Kidney epithelial cell (primary cell): ENCODE results near the gene UNC93A. TPM values are rescaled to one million over a fixed set of nuclear protein-coding genes. Genes with fewer than 3 reads are reported as not detected.
"Not testable (repeated sequence)": the region's sequence is repeated elsewhere in the genome, so short reads cannot be mapped to it uniquely, and the experiment has no call there.

Experiments
- DNase-seq: peaks from one replicate; pipeline ENCODE4 v3.0.0-alpha.2; 2010; ENCODE audit warnings: low read depth
- H3K27me3 ChIP-seq: 2 replicates; pipeline ENCODE4 v1.6.0; 2011; ENCODE audit warnings: low read length; ENCODE audit not compliant: control insufficient read depth, insufficient read depth
- H3K36me3 ChIP-seq: 2 replicates; pipeline ENCODE4 v1.5.1; 2011; ENCODE audit warnings: low read length; ENCODE audit not compliant: control insufficient read depth, insufficient read depth
- H3K4me3 ChIP-seq: 2 replicates; pipeline ENCODE4 v1.5.1; 2011; ENCODE audit warnings: low read depth, mild to moderate bottlenecking, control low read depth, low read length
- total RNA-seq: library from RNA; depleted of rRNA; stranded (reverse); fragments of >200 nt; gene quantifications from 2 replicates; pipeline ENCODE4 v1.2.3, GENCODE V29; 2015
- TF ChIP-seq, protein P1 (sequence below): IDR thresholded peaks from 2 replicates; pipeline ENCODE4 v1.5.1; 2011; ENCODE audit warnings: mild to moderate bottlenecking, moderate library complexity, low read length, control low read depth, inconsistent platforms; ENCODE audit not compliant: insufficient read depth, poor library complexity, severe bottlenecking

Gene UNC93A
- total RNA-seq, 1 donor from 2014 or later = not detected

- peaks cover 4% of the 10 kb centered on the region for H3K27me3 ChIP-seq
- TF ChIP-seq, protein P1, sequence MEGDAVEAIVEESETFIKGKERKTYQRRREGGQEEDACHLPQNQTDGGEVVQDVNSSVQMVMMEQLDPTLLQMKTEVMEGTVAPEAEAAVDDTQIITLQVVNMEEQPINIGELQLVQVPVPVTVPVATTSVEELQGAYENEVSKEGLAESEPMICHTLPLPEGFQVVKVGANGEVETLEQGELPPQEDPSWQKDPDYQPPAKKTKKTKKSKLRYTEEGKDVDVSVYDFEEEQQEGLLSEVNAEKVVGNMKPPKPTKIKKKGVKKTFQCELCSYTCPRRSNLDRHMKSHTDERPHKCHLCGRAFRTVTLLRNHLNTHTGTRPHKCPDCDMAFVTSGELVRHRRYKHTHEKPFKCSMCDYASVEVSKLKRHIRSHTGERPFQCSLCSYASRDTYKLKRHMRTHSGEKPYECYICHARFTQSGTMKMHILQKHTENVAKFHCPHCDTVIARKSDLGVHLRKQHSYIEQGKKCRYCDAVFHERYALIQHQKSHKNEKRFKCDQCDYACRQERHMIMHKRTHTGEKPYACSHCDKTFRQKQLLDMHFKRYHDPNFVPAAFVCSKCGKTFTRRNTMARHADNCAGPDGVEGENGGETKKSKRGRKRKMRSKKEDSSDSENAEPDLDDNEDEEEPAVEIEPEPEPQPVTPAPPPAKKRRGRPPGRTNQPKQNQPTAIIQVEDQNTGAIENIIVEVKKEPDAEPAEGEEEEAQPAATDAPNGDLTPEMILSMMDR = no peak
- no peak for DNase-seq
- no peaks in the 10 kb centered on the region for H3K36me3 ChIP-seq
- H3K4me3 ChIP-seq = no peak overlapping the region
These were observed 43.1 kb upstream of the UNC93A start for GRCh38 chr6:167247814-167248595.

- H3K27me3 ChIP-seq, H3K36me3 ChIP-seq, DNase-seq, H3K4me3 ChIP-seq: not testable (repeated sequence)
These were observed 42.1 kb upstream of the UNC93A start for GRCh38 chr6:167248878-167249455.

GRCh38 chr6:167252271-167252670 is 38.8 kb upstream of the UNC93A start:
- Histone ChIP-seq H3K4me3 (no peak overlapping the region), H3K27me3 (peaks cover 4% of the 10 kb centered on the region), H3K36me3 (no peaks in the 10 kb centered on the region)
- no peak for DNase-seq
- TF ChIP-seq, protein P1 = no peak

DNA sequence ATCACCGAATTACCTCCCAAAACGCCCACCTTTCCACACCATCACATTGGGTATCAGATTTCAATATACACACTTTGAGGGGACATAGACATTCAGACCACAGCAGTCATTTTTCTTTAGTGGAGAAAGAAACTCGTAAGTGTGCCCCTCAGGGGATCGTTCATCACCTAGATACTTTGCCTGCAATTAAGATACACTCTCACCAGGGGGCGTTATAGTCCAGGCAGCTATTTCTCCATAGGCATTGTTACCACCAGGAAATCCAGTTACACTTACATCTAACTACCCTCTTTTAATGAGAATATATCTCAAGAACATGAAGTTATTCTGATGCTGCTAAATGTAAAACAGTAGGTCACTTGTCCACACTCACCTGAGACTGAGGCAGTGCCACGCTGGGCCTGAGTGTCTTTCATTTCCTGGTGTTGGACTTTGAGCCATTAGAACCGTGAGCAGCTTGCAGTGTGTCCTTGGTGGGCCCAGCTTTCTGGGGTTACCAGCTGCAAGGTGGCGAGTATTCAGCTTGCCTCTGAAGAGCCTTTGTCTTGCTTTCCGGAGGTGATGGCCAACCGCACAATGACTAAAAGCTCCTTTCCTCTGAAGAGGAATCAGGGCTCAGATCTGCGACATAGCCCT is 35.1 kb upstream of the UNC93A start:
- Histone ChIP-seq H3K27me3 (peaks cover 4% of the 10 kb centered on the region), H3K36me3 (no peaks in the 10 kb centered on the region), H3K4me3 (no peak overlapping the region)
- DNase-seq = no peak
- TF ChIP-seq, protein P1 = no peak

DNA sequence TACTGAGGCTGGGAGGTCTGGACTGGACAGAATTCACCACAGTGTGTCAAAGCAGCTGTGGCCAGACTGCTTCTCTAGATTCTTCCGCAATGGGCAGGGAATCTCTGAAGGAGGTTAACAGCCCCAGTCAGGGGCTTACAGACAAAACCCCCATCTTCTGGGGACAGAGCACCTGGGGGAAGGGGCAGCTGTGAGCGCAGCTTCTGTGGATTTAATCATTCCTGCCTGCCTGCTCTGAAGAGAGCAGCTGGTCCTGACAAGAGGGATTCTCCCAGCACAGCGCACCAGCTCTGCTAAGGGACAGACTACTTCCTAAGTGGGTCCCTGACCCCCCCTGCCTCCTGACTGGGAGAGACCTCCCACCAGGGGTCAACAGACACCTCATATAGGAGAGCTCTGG is 32.5 kb upstream of the UNC93A start:
- Histone ChIP-seq H3K4me3 (no peak overlapping the region), H3K36me3 (no peaks in the 10 kb centered on the region), H3K27me3 (peaks cover 4% of the 10 kb centered on the region)
- TF ChIP-seq, protein P1 = no peak
- no peak for DNase-seq

- H3K36me3 ChIP-seq, DNase-seq, H3K4me3 ChIP-seq, H3K27me3 ChIP-seq: not testable (repeated sequence)
These were observed 24.9 kb upstream of the UNC93A start for GRCh38 chr6:167266057-167266829.
